Ureter (tissue), 1 donor: ENCODE results near the gene ANO2. TPM values are rescaled to one million over a fixed set of nuclear protein-coding genes. Genes with fewer than 3 reads are reported as not detected.
"Not testable (repeated sequence)": the region's sequence is repeated elsewhere in the genome, so short reads cannot be mapped to it uniquely, and the experiment has no call there.

ENCODE experiments used
- DNase-seq: peaks from one replicate; pipeline ENCODE4 v3.0.0-alpha.2; 2020; ENCODE audit warnings: low spot score
- total RNA-seq: library from RNA; stranded (reverse); gene quantifications from one replicate; pipeline ENCODE4 v1.2.4, GENCODE V29; 2023
- donor health status: DM: yes; HTN: yes; CAD: no.

ANO2 gene
- total RNA-seq, 1 donor from 2014 or later: 4.2 TPM

- not testable (repeated sequence) for DNase-seq
Observed at GRCh38 chr12:5887819-5888218, 57.2 kb downstream of the ANO2 start.

GRCh38 chr12:5884866-5885265, 60.2 kb downstream of the ANO2 start:
- no peak for DNase-seq

GRCh38 chr12:5884285-5884684, 60.8 kb downstream of the ANO2 start:
- no peak for DNase-seq

GRCh38 chr12:5882511-5883190, 62.4 kb downstream of the ANO2 start:
- no peak for DNase-seq

GRCh38 chr12:5881666-5882065, 63.4 kb downstream of the ANO2 start:
- DNase-seq: no peak

- no peak for DNase-seq
Observed at GRCh38 chr12:5881101-5881606, 63.9 kb downstream of the ANO2 start.

- no peak for DNase-seq
Observed at GRCh38 chr12:5875851-5876250, 69.2 kb downstream of the ANO2 start.

- no peak for DNase-seq
Observed at GRCh38 chr12:5874514-5874913, 70.5 kb downstream of the ANO2 start.

GRCh38 chr12:5873281-5873919, 71.7 kb downstream of the ANO2 start:
- no peak for DNase-seq

- no peak for DNase-seq
Observed at GRCh38 chr12:5872745-5873144, 72.3 kb downstream of the ANO2 start.

GRCh38 chr12:5871741-5872140, 73.3 kb downstream of the ANO2 start:
- DNase-seq: no peak

- DNase-seq: no peak
Observed at GRCh38 chr12:5870183-5870582, 74.9 kb downstream of the ANO2 start.

- DNase-seq: no peak
Observed at GRCh38 chr12:5868625-5869295, 76.3 kb downstream of the ANO2 start.

GRCh38 chr12:5865397-5865796, 79.7 kb downstream of the ANO2 start:
- DNase-seq: no peak

- DNase-seq: no peak
Observed at GRCh38 chr12:5864972-5865371, 80.1 kb downstream of the ANO2 start.

- DNase-seq: no peak
Observed at GRCh38 chr12:5864301-5864700, 80.8 kb downstream of the ANO2 start.

- no peak for DNase-seq
Observed at GRCh38 chr12:5861416-5861815, 83.6 kb downstream of the ANO2 start.

- no peak for DNase-seq
Observed at GRCh38 chr12:5856692-5857091, 88.4 kb downstream of the ANO2 start.

GRCh38 chr12:5846950-5847349, 98.1 kb downstream of the ANO2 start:
- no peak for DNase-seq

- DNase-seq: no peak
Observed at GRCh38 chr12:5840944-5841343, 104.1 kb downstream of the ANO2 start.

GRCh38 chr12:5830111-5830510, 114.9 kb downstream of the ANO2 start:
- no peak for DNase-seq

GRCh38 chr12:5827591-5827990, 117.5 kb downstream of the ANO2 start:
- no peak for DNase-seq

- DNase-seq: not testable (repeated sequence)
Observed at GRCh38 chr12:5825761-5826160, 119.3 kb downstream of the ANO2 start.
